Upper lobe of right lung (tissue), 1 donor: ENCODE data around the gene ZNF618. TPM values are rescaled to one million over a fixed set of nuclear protein-coding genes. Genes with fewer than 3 reads are reported as not detected.

Experiments
- ATAC-seq: fragments of 200-7000 bp; cut with Tn5 transposase; one replicate; pipeline ENCODE4 v1.9.1; 2020; ENCODE audit warnings: mild to moderate bottlenecking, moderate library complexity
- DNase-seq: peaks from one replicate; pipeline ENCODE4 v3.0.0-alpha.2; 2020
- H3K27ac ChIP-seq: fragments of 200-600 bp; one replicate; pipeline ENCODE4 v1.8.0; 2022
- H3K27me3 ChIP-seq: fragments of 200-600 bp; one replicate; pipeline ENCODE4 v1.8.0; 2022; ENCODE audit warnings: mild to moderate bottlenecking
- H3K36me3 ChIP-seq: fragments of 200-600 bp; one replicate; pipeline ENCODE4 v1.8.0; 2022
- H3K4me1 ChIP-seq: fragments of 200-600 bp; one replicate; pipeline ENCODE4 v1.8.0; 2022
- H3K4me3 ChIP-seq: fragments of 200-600 bp; one replicate; pipeline ENCODE4 v1.8.0; 2022; ENCODE audit warnings: mild to moderate bottlenecking
- H3K9me3 ChIP-seq: fragments of 200-600 bp; one replicate; pipeline ENCODE4 v1.8.0; 2022
- intact Hi-C: fragments of 100-400 bp; cut with DNase I; formaldehyde crosslinking; loops from one replicate; pipeline ENCODE4 v1.11.0; 2022
- total RNA-seq: library from RNA; stranded (reverse); fragmentation: NEBNext Ultra II Directional; extraction: Animal tissue kit (Norgen Biotek cat#: 25700); gene quantifications from one replicate; pipeline ENCODE4 v1.2.1, GENCODE V29; 2021
- TF ChIP-seq, protein P1 (sequence below): fragments of 200-600 bp; IDR thresholded peaks from one replicate; pipeline ENCODE4 v1.8.0; 2022; ENCODE audit warnings: antibody characterized with exemption
- donor health status: DM: no; HTN: yes; CAD: no; lungs with severe emphysema.

ZNF618 gene
- total RNA-seq, 1 donor from 2014 or later, result 9.8 TPM

- Histone ChIP-seq H3K27ac (no peak overlapping the region), H3K36me3 (no peaks in the 10 kb centered on the region), H3K4me3 (no peak overlapping the region), H3K4me1 (no peaks in the 10 kb centered on the region), H3K9me3 (no peaks in the 10 kb centered on the region), H3K27me3 (no peaks in the 10 kb centered on the region)
- no peak for ATAC-seq
- TF ChIP-seq, protein P1, sequence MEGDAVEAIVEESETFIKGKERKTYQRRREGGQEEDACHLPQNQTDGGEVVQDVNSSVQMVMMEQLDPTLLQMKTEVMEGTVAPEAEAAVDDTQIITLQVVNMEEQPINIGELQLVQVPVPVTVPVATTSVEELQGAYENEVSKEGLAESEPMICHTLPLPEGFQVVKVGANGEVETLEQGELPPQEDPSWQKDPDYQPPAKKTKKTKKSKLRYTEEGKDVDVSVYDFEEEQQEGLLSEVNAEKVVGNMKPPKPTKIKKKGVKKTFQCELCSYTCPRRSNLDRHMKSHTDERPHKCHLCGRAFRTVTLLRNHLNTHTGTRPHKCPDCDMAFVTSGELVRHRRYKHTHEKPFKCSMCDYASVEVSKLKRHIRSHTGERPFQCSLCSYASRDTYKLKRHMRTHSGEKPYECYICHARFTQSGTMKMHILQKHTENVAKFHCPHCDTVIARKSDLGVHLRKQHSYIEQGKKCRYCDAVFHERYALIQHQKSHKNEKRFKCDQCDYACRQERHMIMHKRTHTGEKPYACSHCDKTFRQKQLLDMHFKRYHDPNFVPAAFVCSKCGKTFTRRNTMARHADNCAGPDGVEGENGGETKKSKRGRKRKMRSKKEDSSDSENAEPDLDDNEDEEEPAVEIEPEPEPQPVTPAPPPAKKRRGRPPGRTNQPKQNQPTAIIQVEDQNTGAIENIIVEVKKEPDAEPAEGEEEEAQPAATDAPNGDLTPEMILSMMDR, result no peak
- no peak for DNase-seq
- intact Hi-C loops, result no loop called here
Measured at GRCh38 chr9:113973226-113973625, 97.1 kb downstream of the ZNF618 start.

DNA sequence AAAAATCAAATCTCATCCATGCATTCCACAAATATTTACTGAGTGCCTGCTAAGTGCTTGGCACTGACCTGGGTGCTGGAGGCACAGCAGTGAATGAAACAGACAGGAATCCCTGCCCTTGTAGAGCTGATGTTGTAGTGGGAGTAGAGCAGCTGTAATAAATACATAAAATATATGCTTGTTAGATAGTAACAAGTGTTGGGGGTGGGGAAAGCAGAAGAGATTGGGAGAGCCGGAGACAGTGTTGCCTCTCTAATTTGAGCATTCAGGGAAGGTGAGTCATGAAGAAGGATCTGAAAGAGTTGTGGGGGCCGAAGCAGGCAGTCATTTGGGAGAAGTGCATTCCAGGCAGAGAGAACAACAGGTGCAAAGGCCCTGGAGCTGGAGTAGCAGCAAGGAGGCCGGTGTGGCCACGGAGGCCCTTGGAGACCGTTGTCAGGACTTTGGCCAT, 97.9 kb downstream of the ZNF618 start:
- Histone ChIP-seq H3K27me3 (no peaks in the 10 kb centered on the region), H3K4me1 (no peaks in the 10 kb centered on the region), H3K9me3 (no peaks in the 10 kb centered on the region), H3K4me3 (no peak overlapping the region), H3K36me3 (no peaks in the 10 kb centered on the region), H3K27ac (no peak overlapping the region)
- DNase-seq, result no peak
- intact Hi-C loops, result no loop called here
- TF ChIP-seq, protein P1, result no peak
- ATAC-seq, result peak; percentile 78

DNA sequence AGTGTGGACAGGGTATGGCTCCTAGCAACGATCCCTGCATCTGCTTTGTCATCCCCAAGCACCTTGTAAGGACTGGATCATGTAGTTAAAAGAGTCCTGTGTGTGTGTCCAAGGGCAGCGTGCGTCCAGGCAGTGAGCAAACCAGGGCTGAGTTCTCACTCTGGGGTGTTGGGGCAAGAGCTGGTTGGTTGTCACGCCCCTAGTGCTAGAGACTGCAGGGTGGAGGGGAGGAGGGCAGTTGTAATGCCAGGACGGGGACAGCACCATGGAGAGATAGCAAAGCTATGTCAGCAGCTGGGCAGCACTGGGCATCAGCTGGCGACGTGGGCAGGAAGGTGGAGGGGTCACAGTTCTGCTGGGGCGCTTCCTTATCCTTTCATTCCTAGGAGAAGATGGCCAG, 100.8 kb downstream of the ZNF618 start:
- H3K4me1 ChIP-seq, result no peaks in the 10 kb centered on the region
- H3K27ac ChIP-seq, result no peak overlapping the region
- no peaks in the 10 kb centered on the region for H3K9me3 ChIP-seq
- ATAC-seq, result no peak
- H3K36me3 ChIP-seq, result no peaks in the 10 kb centered on the region
- no peak overlapping the region for H3K4me3 ChIP-seq
- TF ChIP-seq, protein P1, result no peak
- H3K27me3 ChIP-seq, result no peaks in the 10 kb centered on the region
- intact Hi-C loops, result no loop called here
- DNase-seq, result no peak

DNA sequence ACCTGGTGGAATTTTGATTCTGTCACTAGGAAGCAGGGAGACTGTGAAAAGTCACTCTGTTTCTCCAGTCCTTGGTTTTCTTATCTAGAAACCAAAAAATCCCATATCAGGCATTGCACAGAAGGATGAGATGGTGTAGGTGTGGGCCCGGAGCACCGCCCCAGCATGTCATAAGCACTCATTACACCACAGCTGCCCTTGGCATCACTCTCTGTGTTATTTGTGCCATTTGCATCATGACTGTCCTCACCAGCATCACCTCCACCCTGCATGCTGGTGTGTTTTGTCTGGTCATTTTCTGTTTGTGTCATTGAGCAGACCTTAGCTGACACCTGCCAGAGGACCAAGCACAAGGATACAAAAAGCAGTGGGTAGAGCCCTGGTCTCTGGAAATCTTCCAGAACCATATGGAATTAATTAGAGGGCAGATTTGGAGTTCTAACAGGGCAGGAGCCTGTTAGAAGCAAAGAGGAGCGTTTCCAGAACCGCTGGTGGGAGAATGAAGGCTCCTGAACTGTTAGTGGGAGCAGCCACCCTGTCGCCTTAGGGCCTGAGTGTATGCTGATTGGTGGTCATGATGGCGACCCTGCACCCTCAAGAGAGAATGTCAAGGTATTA, 102.7 kb downstream of the ZNF618 start:
- TF ChIP-seq, protein P1, result no peak
- no peak overlapping the region for H3K4me3 ChIP-seq
- H3K27me3 ChIP-seq, result no peaks in the 10 kb centered on the region
- H3K4me1 ChIP-seq, result no peaks in the 10 kb centered on the region
- no peaks in the 10 kb centered on the region for H3K36me3 ChIP-seq
- H3K9me3 ChIP-seq, result no peaks in the 10 kb centered on the region
- ATAC-seq, result no peak
- intact Hi-C loops, result no loop called here
- no peak overlapping the region for H3K27ac ChIP-seq
- no peak for DNase-seq

DNA sequence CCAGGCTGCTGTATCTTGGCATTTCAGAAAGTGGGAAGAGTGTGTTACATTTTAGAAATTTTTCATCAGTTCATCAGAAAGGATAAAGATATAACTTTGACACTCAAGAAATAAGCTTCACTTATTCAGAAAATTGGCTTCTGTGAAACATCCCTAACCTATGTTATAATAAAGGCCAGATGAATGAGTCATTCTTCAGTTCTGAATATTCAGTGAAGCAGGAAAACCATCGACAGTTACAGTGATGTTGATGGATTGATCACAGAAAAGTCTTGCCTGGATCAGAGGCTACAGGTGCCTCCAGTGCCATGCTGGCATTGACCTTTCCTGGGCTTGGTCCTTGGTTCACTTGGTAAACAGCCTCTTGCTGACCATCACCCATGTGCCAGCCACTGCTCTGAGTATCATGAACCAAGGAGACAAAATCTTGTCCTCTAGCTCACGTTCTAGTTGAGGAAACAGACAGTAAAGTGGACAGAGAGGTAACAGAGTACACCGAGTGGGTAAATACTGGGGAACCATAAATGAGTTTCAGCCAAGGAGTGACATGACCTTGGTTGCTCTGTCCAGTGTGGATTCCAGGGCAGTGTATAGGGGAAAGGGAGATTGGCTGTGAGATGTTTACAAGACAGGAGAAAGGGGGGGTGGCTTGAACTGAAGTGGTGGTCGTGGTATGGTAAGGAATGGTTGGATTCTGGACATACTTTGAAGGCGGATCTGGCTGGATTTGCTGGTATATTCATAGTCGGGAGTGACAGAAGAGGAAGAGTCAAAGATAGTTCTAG, 103.4 kb downstream of the ZNF618 start:
- ATAC-seq (no peak), DNase-seq (no peak)
- Histone ChIP-seq H3K9me3 (no peaks in the 10 kb centered on the region), H3K36me3 (no peaks in the 10 kb centered on the region), H3K27ac (no peak overlapping the region), H3K4me1 (no peaks in the 10 kb centered on the region), H3K4me3 (no peak overlapping the region), H3K27me3 (no peaks in the 10 kb centered on the region)
- TF ChIP-seq, protein P1, result no peak
- intact Hi-C loops, result no loop called here
